GM12878 (cell line): ENCODE measurements around the gene RFWD3. TPM values are rescaled to one million over a fixed set of nuclear protein-coding genes. Genes with fewer than 3 reads are reported as not detected.

Experiments used
- ATAC-seq: fragments of 200-7000 bp; cut with Tn5 transposase; 3 replicates; pipeline ENCODE4 v1.9.1; 2020; ENCODE audit warnings: mild to moderate bottlenecking, moderate library complexity
- BruUV-seq: library from RNA; stranded (reverse); fragments of 400-500 nt; replicated peaks from 2 replicates; lab custom pipeline; 2021; lab: Mats Ljungman, UMichigan
- CTCF ChIA-PET: fragments of 300-600 bp; sonication (Branson Sonifier 250); formaldehyde crosslinking; extraction: SDS; loops from one replicate; lab custom pipeline; 2021; ENCODE audit warnings: inconsistent platforms; lab: Yijun Ruan, JAX
- POLR2A ChIA-PET: fragments of 350-600 bp; formaldehyde crosslinking; extraction: SDS; loops from one replicate; lab custom pipeline; 2021; ENCODE audit warnings: inconsistent platforms; lab: Charles Lee
- RAD21 ChIA-PET: fragments of 300-600 bp; sonication (Branson Sonifier 250); formaldehyde crosslinking; loops from one replicate; lab custom pipeline; 2023; ENCODE audit warnings: antibody characterized with exemption; ENCODE audit not compliant: unreplicated experiment; lab: Charles Lee
- SMC1A ChIA-PET: fragments of 300-600 bp; sonication (Branson Sonifier 250); formaldehyde crosslinking; loops from one replicate; lab custom pipeline; 2023; ENCODE audit not compliant: unreplicated experiment, uncharacterized antibody; lab: Charles Lee
- DNase-seq: peaks from one replicate; pipeline ENCODE4 v3.0.0-alpha.2; 2011; ENCODE audit warnings: low read depth, low spot score
- FAIRE-seq: peaks from 3 replicates; lab custom pipeline; 2011; peaks lifted over from hg19 to GRCh38; lab: Jason Lieb, UNC
- H2AFZ ChIP-seq: 2 replicates; pipeline ENCODE4 v1.6.0; 2011; ENCODE audit warnings: low read depth, low read length, control low read depth; ENCODE audit not compliant: control insufficient read depth
- H3K27ac ChIP-seq: 2 replicates; pipeline ENCODE4 v1.5.1; 2011; ENCODE audit warnings: control low read depth; ENCODE audit not compliant: control insufficient read depth, insufficient read depth
- H3K27me3 ChIP-seq, 2 experiments: replicated peaks in 1 of 2; 2 replicates each; pipeline versions ENCODE4 v1.6.0 to v1.6.1; 2011; ENCODE audit warnings: low read length in 1 of 2; ENCODE audit not compliant: control insufficient read depth in 2 of 2, insufficient read depth in 2 of 2
- H3K36me3 ChIP-seq, 2 experiments: 2 replicates each; pipeline ENCODE4 v1.5.1; 2011; ENCODE audit warnings: low read length in 1 of 2; ENCODE audit not compliant: control insufficient read depth in 2 of 2, insufficient read depth in 2 of 2
- H3K4me1 ChIP-seq: 2 replicates; pipeline ENCODE4 v1.6.1; 2011; ENCODE audit warnings: mild to moderate bottlenecking, low read length, moderate library complexity, mixed read lengths; ENCODE audit not compliant: control insufficient read depth, insufficient read depth
- H3K4me2 ChIP-seq: 2 replicates; pipeline ENCODE4 v1.6.0; 2011; ENCODE audit warnings: control low read depth; ENCODE audit not compliant: control insufficient read depth, insufficient read depth
- H3K4me3 ChIP-seq: fragments of 200-600 bp; sonication (generic); 2 replicates; pipeline ENCODE4 v1.5.1; 2016
- H3K79me2 ChIP-seq: 2 replicates; pipeline ENCODE4 v1.6.0; 2011; ENCODE audit warnings: low read length; ENCODE audit not compliant: control insufficient read depth, insufficient read depth
- H3K9ac ChIP-seq: 2 replicates; pipeline ENCODE4 v1.8.0; 2011; ENCODE audit warnings: low read length, control low read depth, mixed read lengths; ENCODE audit not compliant: control insufficient read depth, insufficient read depth
- H3K9me3 ChIP-seq: replicated peaks from 3 replicates; pipeline ENCODE4 v1.5.1; 2011; ENCODE audit warnings: mild to moderate bottlenecking, low read length; ENCODE audit not compliant: control insufficient read depth, insufficient read depth
- H4K20me1 ChIP-seq: 2 replicates; pipeline ENCODE4 v1.6.0; 2011; ENCODE audit not compliant: control insufficient read depth, insufficient read depth
- ATF7 ChIP-seq: fragments of 450-650 bp; IDR thresholded peaks from 2 replicates; pipeline ENCODE4 v1.6.1; 2016; ENCODE audit warnings: low read depth, mild to moderate bottlenecking
- CTCF ChIP-seq, 3 experiments: IDR thresholded peaks in 2 of 3; conservative IDR thresholded peaks in 1 of 3; 2 replicates each; pipeline ENCODE4 v1.5.1; 2011; ENCODE audit warnings: low read depth in 3 of 3, low read length in 3 of 3, mild to moderate bottlenecking in 3 of 3, control low read depth in 2 of 3, moderate library complexity in 2 of 3, inconsistent platforms in 1 of 3, mixed read lengths in 1 of 3; ENCODE audit not compliant: control insufficient read depth in 2 of 3, insufficient read depth in 1 of 3; ENCODE audit errors: extremely low read depth in 1 of 3
- DPF2 ChIP-seq: fragments of 450-650 bp; IDR thresholded peaks from 2 replicates; pipeline ENCODE4 v1.6.1; 2017; ENCODE audit warnings: mild to moderate bottlenecking
- EZH2 ChIP-seq: IDR thresholded peaks from 2 replicates; pipeline ENCODE4 v1.6.1; 2012; ENCODE audit warnings: low read depth, mild to moderate bottlenecking, control low read depth, inconsistent platforms, low read length, borderline replicate concordance; ENCODE audit not compliant: control insufficient read depth
- WGBS: methylation state at CpG from one replicate; pipeline ENCODE4 v1.1.6; 2016; ENCODE audit warnings: low lambda C conversion rate; ENCODE audit not compliant: insufficient replicate concordance, insufficient coverage; ENCODE audit errors: missing lambda C conversion rate; 5-methylcytosine and 5-hydroxymethylcytosine counted together
- in situ Hi-C: fragments of 300-500 bp; cut with MboI; formaldehyde crosslinking; loops from 9 replicates; pipeline ENCODE4 v1.14.3; 2018; ENCODE audit warnings: mixed read lengths
- intact Hi-C: fragments of 100-400 bp; cut with micrococcal nuclease; formaldehyde crosslinking; loops from one replicate; pipeline ENCODE4 v1.14.2; 2022; ENCODE audit not compliant: unreplicated experiment
- polyA plus RNA-seq, 11 experiments: library from polyadenylated mRNA; depleted of rRNA in 4 of 11; unstranded in 6 of 11; stranded (reverse) in 5 of 11; fragments of >200 nt; fragmentation: Nextera tagmentation in 4 of 11; fragmentation: Illumina TruSeq in 1 of 11; extraction: Ambion mirVana in 4 of 11; extraction: Trizol in 1 of 11; gene quantifications; 1 replicate in 1 of 11; 2 replicates in 10 of 11; pipeline versions ENCODE4 v1.2.1 to v1.2.3, GENCODE V29; 2011 to 2016; ENCODE audit warnings: inconsistent platforms in 2 of 11, missing spikeins in 2 of 11, low read depth in 1 of 11
- total RNA-seq, 4 experiments: library from RNA; depleted of rRNA in 3 of 4; stranded (reverse); fragments of >200 nt in 3 of 4; fragmentation: Illumina TruSeq in 1 of 4; extraction: Trizol in 1 of 4; gene quantifications; 2 replicates each; pipeline versions ENCODE4 v1.2.1 to v1.2.3, GENCODE V29; 2013 to 2021

Gene RFWD3
- total and polyA plus RNA-seq, 10 of the 15 experiments (the other 5 are each of a cell fraction or from before 2014, with no cell fraction given): 10.7 to 78.5 (median 51.2) TPM

DNA sequence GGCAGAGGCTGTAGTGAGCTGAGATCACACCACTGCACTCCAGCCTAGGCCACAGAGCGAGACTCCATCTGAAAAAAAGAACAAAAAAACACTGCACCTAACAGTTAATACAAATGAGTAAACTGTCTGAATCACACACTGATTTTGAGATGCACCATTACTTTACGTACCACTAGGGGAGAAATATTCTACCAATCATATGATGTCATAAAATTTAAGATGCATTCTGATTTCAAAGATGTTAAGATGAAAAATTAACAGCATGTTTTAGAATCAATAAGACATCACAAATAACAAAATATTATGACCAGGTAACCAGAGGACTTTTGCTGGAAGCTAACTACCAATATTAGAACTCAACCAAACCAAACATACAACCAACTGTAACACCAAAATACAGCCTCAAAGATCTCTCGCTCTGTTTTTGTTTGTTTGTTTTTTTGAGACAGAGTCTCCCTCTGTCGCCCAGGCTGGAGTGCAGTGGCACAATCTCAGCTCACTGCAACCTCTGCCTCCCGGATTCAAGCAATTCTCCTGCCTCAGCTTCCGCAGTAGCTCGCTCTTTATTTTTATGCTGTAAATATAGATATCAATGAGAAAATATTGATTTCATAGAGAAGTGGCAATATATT is 91.4 kb downstream of the RFWD3 start:
- intact Hi-C loops: no loop called here
- Histone ChIP-seq H4K20me1 (no peaks in the 10 kb centered on the region), H3K27ac (no peak overlapping the region), H3K9ac (no peak overlapping the region), H3K9me3 (no peaks in the 10 kb centered on the region), H3K4me3 (no peak overlapping the region), H3K36me3 (peaks cover 0 to 3% of the 10 kb centered on the region in 2 experiments; a peak in 1 of 4 replicates), H3K27me3 (no peaks in the 10 kb centered on the region), H2AFZ (no peak overlapping the region), H3K79me2 (peaks cover 55% of the 10 kb centered on the region), H3K4me2 (no peak overlapping the region), H3K4me1 (peaks cover 18% of the 10 kb centered on the region)
- CTCF ChIA-PET: interaction anchor here (1.2 kb wide), 1 partner anchor 10 kb away, joined by 3 read pairs; no protein-coding TSS in a partner anchor
- WGBS: 98% methylated on average over 7 of the region's 7 CpGs
- ATAC-seq (no peak), FAIRE-seq (no peak), DNase-seq (no peak)
- SMC1A ChIA-PET: interaction anchor here (0.7 to 0.8 kb wide), 2 partner anchors 12 to 72 kb away, joined by 3 to 4 read pairs; no protein-coding TSS in a partner anchor
- RAD21 ChIA-PET: no interaction called here
- TF ChIP-seq CTCF (IDR thresholded peaks at IDR 0.05 in 2 of 3, conservative IDR thresholded peaks at IDR 0.05 in 1 of 3; ENCODE audit: control insufficient read depth in 2 of 3, extremely low read depth in 1 of 3, insufficient read depth in 1 of 3, low read depth in 3 of 3, low read length in 3 of 3) (no peak), ATF7 (peak; percentile 51; the same call in 1 of the 2 replicates), EZH2 (no peak), DPF2 (no peak)
- in situ Hi-C loops: no loop called here
- BruUV-seq: no TSS peak
- POLR2A ChIA-PET: interaction anchor here (0.8 kb wide), 1 partner anchor 13 kb away, joined by 3 read pairs; no protein-coding TSS in a partner anchor
